Activated T-cell treated with anti-CD3 and anti-CD28 coated beads, Interleukin-2, amount 50 U/mL, for 4 hours (primary cell): ENCODE data around the gene ITGB1. TPM values are rescaled to one million over a fixed set of nuclear protein-coding genes. Genes with fewer than 3 reads are reported as not detected.
"Not testable (repeated sequence)": the region's sequence is repeated elsewhere in the genome, so short reads cannot be mapped to it uniquely, and the experiment has no call there.

Experiments used
- ATAC-seq, 2 donors: fragments of 200-7000 bp; cut with Tn5 transposase; one replicate each; pipeline ENCODE4 v1.10.0; 2021
- DNase-seq: peaks from one replicate; pipeline ENCODE4 v3.0.0-alpha.2; 2020
- H3K27me3 Mint-ChIP-seq: one replicate; pipeline ENCODE4 v1.8.0; 2021; ENCODE audit warnings: low read depth, mixed read lengths
- H3K36me3 Mint-ChIP-seq: one replicate; pipeline ENCODE4 v1.8.0; 2022; ENCODE audit warnings: mixed read lengths; ENCODE audit not compliant: insufficient read depth
- H3K4me1 Mint-ChIP-seq: one replicate; pipeline ENCODE4 v1.8.0; 2021; ENCODE audit warnings: low read depth, mixed read lengths
- H3K4me3 Mint-ChIP-seq: one replicate; pipeline ENCODE4 v1.8.0; 2021; ENCODE audit warnings: mild to moderate bottlenecking, moderate library complexity, mixed read lengths
- H3K9me3 Mint-ChIP-seq: one replicate; pipeline ENCODE4 v1.8.0; 2021; ENCODE audit warnings: mixed read lengths
- total RNA-seq, 3 donors: library from RNA; stranded (reverse); gene quantifications; one replicate each; pipeline ENCODE4 v1.2.1, GENCODE V29; 2021

The ITGB1 gene
- total RNA-seq, 3 donors from 2014 or later = 53.7 to 90.6 (median 58.6) TPM

DNA sequence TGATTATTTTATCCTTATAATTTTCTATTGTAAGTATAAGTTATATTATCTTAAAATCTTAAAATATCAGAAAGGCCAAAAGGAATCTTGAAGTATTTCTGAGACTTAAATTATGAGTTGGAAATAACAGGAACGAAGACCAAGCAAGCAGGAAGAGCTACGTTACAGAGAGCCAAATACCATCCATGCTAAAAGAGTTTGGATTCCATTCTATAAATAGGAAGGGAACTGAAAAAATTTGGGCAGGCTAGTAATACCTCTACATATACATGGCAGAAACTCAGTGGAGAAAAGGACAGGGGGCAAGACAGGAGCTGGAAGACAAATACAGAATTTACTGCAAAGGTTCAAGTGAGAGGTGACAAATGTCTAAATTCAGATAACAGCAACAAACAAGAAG lies 16.7 kb downstream of the ITGB1 start:
- no peaks in the 10 kb centered on the region for H3K27me3 Mint-ChIP-seq
- DNase-seq (no peak), ATAC-seq (no peak)
- H3K36me3 Mint-ChIP-seq = peaks cover 15% of the 10 kb centered on the region
- H3K9me3 Mint-ChIP-seq = no peaks in the 10 kb centered on the region
- peaks cover 71% of the 10 kb centered on the region for H3K4me1 Mint-ChIP-seq
- no peak overlapping the region for H3K4me3 Mint-ChIP-seq

DNA sequence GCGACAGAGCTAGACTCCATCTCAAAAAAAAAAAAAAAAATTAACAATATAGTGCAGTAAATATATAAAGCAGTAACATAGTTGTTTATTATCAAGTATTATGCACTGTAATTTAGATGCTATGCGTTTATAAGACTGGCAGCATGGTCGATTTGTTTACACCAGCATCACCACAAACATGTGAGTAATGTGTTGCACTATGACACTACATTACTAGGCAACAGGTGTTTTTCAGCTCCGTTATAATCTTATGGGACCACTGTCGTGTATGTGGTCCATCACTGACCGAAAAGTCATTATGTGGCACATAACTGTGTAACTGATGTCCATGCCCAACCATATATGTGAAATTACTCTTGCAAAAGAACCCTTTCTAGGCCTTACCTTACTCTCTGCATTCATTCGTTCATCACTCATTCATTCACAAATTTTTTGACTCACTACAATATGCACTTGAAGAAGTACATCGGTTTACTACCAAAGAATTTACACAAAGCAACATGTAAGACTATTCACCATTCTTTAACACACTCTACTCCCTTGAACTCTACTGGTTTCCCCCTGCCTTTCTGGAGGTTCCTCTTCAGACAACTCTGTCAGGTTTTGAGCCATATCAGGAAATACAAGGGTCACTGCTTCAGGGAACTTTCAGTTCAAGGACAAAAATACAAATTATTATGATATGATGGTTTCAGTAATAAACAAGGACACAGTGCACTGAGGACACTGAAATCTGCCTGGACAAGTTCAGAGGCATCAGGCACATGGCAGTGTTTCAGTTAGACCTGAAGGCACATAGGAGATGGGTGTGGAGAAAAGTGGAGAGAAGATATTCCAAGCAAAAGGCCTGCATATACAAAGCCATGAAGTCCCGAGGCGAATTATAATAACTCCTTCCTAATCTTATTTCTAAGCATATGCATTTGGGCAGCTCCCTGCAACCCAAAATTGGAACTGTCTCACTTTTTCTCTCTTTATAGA lies 17.4 kb downstream of the ITGB1 start:
- Mint-ChIP-seq H3K9me3 (no peaks in the 10 kb centered on the region), H3K36me3 (peaks cover 18% of the 10 kb centered on the region), H3K27me3 (no peaks in the 10 kb centered on the region), H3K4me1 (peaks cover 71% of the 10 kb centered on the region), H3K4me3 (no peak overlapping the region)
- ATAC-seq (no peak), DNase-seq (no peak)

DNA sequence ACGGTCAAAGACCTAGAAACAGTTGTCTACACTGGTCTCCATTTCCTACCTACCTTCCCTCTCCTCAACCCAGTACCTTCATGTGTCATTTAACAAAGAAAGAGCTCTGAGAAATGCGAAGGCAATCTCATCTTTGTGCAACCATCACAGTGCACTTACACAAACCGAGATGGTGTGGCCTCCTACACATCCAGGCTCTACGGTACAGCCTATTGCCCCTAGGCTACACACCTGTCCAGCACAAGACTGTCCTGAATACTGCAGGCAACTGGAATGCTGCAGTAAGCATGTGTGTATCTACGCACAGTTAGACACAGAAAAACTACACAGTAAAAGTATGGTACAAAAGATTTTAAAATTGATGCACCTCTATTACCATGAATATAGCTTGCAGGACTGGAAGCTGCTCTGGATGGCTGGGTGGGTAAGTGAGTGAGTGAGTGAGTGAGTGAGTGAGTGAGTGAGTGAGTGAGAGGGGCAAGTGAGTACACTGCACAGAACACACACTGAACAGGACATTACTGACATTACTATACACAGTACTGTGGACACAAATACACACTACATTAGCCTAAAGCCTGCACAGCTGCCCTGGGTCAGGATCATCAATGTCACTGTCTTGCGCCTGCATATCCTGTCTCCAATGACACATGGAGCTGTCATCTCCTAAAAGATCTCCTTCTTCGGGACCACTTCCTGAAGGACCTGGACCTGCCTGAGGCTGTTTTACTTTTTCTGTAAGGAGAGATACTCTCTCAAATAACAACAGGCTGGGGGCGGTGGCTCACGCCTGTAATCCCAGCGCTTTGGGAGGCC lies 18.5 kb downstream of the ITGB1 start:
- H3K4me3 Mint-ChIP-seq = no peak overlapping the region
- ATAC-seq (peak in 1 of 2 donors; percentile 27), DNase-seq (no peak)
- peaks cover 26% of the 10 kb centered on the region for H3K36me3 Mint-ChIP-seq
- H3K4me1 Mint-ChIP-seq = peaks cover 69% of the 10 kb centered on the region
- H3K9me3 Mint-ChIP-seq = no peaks in the 10 kb centered on the region
- H3K27me3 Mint-ChIP-seq = no peaks in the 10 kb centered on the region

DNA sequence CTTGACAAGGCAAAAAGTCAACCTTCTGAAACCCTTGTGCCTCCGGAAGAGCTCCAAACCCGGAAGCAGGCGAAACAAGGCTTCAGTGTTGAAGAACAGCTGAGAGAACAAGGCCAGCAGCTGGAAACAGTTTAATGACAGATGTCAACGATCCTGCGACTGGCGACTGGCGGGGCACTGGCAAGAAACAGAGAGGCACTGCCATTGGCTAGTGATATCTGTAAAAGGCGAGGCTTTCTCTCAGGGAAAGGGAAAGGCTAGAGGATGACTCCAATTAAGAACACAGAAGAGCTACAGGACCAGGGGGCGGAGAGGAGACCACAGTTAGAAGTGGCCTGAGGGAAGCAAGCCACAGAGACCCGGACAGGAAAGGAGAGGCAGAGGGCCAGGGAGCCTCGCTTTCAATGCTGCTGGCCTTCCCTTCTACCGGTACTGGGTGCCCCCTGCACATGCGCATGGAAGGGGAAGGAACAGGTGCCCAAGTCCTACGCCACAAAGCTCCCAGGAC lies 19.4 kb downstream of the ITGB1 start:
- Mint-ChIP-seq H3K4me3 (peak overlapping the region; percentile 35), H3K36me3 (peaks cover 24% of the 10 kb centered on the region), H3K4me1 (peaks cover 63% of the 10 kb centered on the region), H3K9me3 (no peaks in the 10 kb centered on the region), H3K27me3 (no peaks in the 10 kb centered on the region)
- DNase-seq (no peak), ATAC-seq (no peak)

DNA sequence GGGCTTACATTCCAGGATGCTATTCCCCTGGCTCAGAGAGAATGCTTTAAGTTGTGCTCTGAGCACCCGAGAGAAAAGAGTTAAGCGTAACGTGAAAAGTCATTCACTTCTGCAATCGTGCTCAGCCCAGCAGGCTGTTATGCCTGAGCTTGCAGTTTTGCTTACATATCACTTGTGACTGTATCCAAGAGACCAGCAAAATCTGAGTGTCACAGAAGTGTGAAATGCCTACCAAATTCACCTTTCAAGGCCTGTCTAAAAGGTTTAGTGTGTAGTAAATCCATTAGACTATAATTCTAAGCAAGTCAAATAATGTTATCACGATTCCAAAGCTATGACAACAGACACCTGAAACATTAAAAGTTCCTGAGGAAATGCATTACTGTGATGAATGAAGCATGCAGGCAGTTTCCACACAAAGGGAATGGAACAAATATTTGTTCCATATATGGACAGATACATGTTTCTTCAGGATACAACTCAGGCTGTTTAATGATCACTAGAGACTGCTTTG lies 20.1 kb downstream of the ITGB1 start:
- Mint-ChIP-seq H3K4me1 (peaks cover 61% of the 10 kb centered on the region), H3K9me3 (no peaks in the 10 kb centered on the region), H3K27me3 (no peaks in the 10 kb centered on the region), H3K36me3 (peaks cover 23% of the 10 kb centered on the region), H3K4me3 (peak overlapping the region; percentile 35)
- no peak for DNase-seq
- no peak for ATAC-seq

DNA sequence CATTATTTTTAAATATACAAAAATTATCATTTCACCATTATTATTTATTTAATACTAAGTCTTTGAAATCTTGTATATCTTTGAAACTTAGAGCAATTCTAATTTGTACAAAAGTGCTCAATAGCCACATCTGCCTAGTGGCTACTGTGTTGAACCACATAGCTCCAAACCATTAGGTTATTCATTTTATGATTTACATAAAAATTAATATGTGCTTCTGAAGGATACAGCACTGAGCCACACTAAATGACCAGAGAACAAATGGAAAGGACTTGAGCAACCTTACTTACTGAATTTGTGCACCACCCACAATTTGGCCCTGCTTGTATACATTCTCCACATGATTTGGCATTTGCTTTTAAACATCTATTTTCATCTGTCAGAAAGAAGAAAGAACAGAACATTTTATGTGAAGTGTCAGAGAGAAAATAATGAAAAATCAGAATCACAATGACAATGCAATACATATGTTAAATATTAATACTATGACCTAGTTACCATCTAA lies 25.8 kb downstream of the ITGB1 start:
- peaks cover 49% of the 10 kb centered on the region for H3K4me1 Mint-ChIP-seq
- H3K9me3 Mint-ChIP-seq = no peaks in the 10 kb centered on the region
- H3K36me3 Mint-ChIP-seq = peaks cover 39% of the 10 kb centered on the region

DNA sequence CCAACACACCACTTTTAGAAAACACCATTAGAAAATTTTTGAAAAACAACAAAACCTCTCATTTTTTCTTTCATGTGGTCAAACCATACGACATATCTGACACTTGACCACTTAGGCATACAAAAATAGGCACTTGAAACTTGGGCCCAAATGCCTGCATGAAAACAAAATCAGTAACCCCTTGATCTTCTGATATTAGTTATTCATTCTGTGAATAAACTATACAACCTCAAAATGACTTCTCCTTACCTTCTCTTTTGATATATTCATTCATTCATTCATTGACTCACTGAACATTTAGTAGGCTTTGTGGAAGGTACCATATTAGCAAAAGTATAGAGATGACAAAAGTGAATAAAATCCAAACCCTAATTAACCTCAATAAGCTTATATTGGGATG lies 26.4 kb downstream of the ITGB1 start:
- Mint-ChIP-seq H3K36me3 (peaks cover 45% of the 10 kb centered on the region), H3K4me1 (peaks cover 48% of the 10 kb centered on the region), H3K27me3 (no peaks in the 10 kb centered on the region), H3K9me3 (no peaks in the 10 kb centered on the region), H3K4me3 (no peak overlapping the region)
- ATAC-seq (no peak), DNase-seq (no peak)

More for the DNA sequence above, 25.8 kb downstream of the ITGB1 start:
- Mint-ChIP-seq H3K4me3 (no peak overlapping the region), H3K27me3 (no peaks in the 10 kb centered on the region)
- ATAC-seq = no peak
- DNase-seq = no peak

DNA sequence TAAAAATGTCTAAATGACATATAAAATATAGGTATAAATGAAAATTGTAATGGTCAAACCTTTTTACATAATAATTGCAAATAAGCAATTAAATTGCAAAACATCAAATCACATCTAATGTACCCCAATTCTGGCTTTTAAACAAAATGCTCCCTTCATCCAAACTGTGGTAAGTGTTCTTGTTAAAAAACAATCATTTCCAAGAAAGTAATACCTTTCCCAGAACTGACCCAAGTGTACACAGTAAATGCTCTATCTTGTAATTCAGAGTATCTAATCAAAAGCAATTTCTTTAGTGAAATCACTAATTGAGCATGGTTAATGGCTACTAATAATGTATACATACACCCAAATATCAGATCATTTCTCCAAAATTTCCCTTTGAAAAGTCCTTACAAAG lies 28.0 kb downstream of the ITGB1 start:
- no peak for ATAC-seq

DNA sequence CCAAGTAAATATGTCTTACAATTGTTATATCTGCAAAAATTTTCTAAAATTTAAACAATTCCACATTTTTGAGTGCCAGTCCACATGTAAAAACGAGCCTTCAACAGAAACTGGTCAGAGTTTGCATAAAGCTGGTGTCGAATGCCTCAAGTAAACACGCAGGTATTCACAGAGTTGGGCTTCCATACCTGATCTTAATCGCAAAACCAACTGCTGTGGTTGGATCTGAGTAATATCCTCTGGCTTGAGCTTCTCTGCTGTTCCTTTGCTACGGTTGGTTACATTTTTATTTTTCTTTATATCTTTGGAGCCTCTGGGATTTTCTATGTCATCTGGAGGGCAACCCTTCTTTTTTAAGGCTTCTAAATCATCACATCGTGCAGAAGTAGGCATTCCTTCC lies 28.4 kb downstream of the ITGB1 start:
- Mint-ChIP-seq H3K9me3 (no peaks in the 10 kb centered on the region), H3K4me3 (no peak overlapping the region), H3K4me1 (peaks cover 46% of the 10 kb centered on the region), H3K36me3 (peaks cover 47% of the 10 kb centered on the region), H3K27me3 (no peaks in the 10 kb centered on the region)
- DNase-seq (no peak), ATAC-seq (no peak)

More for the DNA sequence above, 28.0 kb downstream of the ITGB1 start:
- H3K9me3 Mint-ChIP-seq = no peaks in the 10 kb centered on the region
- no peak for DNase-seq
- H3K4me3 Mint-ChIP-seq = no peak overlapping the region
- no peaks in the 10 kb centered on the region for H3K27me3 Mint-ChIP-seq
- peaks cover 47% of the 10 kb centered on the region for H3K4me1 Mint-ChIP-seq
- H3K36me3 Mint-ChIP-seq = peaks cover 48% of the 10 kb centered on the region

DNA sequence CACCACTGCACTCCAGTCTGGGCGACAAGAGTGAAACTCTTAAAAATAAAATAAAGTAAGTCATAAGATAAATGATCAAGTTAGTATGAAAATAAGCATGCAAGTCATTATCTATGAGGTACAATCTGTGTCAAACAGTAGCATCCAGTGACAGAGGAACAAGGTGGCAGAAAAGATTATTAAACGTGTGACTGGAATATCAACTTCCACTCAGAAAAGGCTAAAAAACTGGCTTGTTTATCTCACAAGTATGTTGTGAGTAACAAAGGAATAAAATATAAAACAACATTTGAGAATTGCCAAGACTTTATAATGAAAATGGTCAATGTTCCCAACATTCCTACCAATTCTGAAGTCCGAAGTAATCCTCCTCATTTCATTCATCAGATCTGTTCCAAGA lies 30.3 kb downstream of the ITGB1 start:
- DNase-seq (no peak), ATAC-seq (no peak)
- H3K36me3 Mint-ChIP-seq = peaks cover 53% of the 10 kb centered on the region
- peaks cover 49% of the 10 kb centered on the region for H3K4me1 Mint-ChIP-seq
- no peaks in the 10 kb centered on the region for H3K9me3 Mint-ChIP-seq
- no peaks in the 10 kb centered on the region for H3K27me3 Mint-ChIP-seq
- no peak overlapping the region for H3K4me3 Mint-ChIP-seq

DNA sequence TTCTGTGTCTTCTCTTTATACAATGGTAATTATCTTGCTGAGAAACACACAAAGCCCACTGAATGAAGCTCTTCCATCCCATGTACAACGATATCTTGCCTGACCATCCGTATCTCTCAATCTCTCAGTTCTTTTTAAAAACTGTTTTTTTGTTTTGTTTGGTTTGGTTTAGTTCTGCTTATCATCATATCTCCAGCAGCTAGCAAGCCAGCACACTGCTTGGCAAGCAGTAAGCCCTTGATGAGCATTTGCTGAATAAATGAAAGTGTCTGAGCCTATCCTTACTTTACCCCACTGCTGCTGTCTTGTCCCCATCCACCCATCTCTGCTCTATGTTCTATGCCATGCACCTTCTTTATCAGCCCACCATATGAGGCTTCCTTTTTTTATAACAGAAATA lies 34.2 kb downstream of the ITGB1 start:
- no peaks in the 10 kb centered on the region for H3K27me3 Mint-ChIP-seq
- ATAC-seq = no peak
- H3K36me3 Mint-ChIP-seq = peaks cover 63% of the 10 kb centered on the region
- H3K4me1 Mint-ChIP-seq = peaks cover 36% of the 10 kb centered on the region
- no peak overlapping the region for H3K4me3 Mint-ChIP-seq
- no peaks in the 10 kb centered on the region for H3K9me3 Mint-ChIP-seq
- DNase-seq = no peak

DNA sequence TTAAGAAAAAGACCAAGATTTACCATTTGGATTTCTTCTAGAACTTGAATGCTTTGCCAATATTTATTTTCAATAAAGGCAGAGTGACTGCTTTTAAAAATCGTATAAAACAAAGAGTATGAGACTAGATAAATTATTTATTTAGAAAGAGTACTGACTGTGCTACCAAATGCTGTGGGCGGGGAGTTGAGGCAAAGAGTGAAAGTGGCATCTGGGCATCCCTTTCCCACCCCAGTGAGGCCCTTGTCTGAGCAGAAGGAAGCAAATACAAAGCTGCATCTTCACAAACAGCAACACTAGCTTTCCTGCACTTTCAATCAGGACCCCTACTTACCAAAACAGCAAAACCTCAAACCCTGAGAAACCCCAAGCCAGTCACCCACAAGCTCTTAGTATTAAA lies 34.9 kb downstream of the ITGB1 start:
- no peak for DNase-seq
- peak in 1 of 2 donors; percentile 10 for ATAC-seq
- peaks cover 32% of the 10 kb centered on the region for H3K4me1 Mint-ChIP-seq
- no peak overlapping the region for H3K4me3 Mint-ChIP-seq
- H3K36me3 Mint-ChIP-seq = peaks cover 61% of the 10 kb centered on the region
- no peaks in the 10 kb centered on the region for H3K9me3 Mint-ChIP-seq
- H3K27me3 Mint-ChIP-seq = no peaks in the 10 kb centered on the region

DNA sequence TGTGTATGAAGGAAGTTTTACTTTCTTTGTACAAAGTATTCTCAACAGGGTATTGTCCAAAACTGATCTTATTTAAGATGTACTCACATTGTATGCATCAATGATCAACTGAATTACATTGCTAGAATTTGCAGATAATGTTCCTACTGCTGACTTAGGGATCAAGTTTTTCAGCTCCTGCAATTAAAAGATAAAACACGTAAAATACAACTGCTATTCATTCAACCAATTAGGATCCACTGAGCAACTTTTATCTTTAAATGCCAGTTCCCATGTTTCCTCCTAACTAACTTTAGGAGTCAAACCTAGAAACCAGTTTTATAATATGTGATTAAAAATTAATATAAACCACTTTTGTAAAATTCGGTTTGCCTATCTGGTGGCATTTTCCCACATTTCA lies 35.9 kb downstream of the ITGB1 start:
- H3K4me1 Mint-ChIP-seq = peaks cover 32% of the 10 kb centered on the region
- no peak overlapping the region for H3K4me3 Mint-ChIP-seq
- no peaks in the 10 kb centered on the region for H3K9me3 Mint-ChIP-seq
- no peak for ATAC-seq
- DNase-seq = no peak
- H3K27me3 Mint-ChIP-seq = no peaks in the 10 kb centered on the region
- peaks cover 64% of the 10 kb centered on the region for H3K36me3 Mint-ChIP-seq

DNA sequence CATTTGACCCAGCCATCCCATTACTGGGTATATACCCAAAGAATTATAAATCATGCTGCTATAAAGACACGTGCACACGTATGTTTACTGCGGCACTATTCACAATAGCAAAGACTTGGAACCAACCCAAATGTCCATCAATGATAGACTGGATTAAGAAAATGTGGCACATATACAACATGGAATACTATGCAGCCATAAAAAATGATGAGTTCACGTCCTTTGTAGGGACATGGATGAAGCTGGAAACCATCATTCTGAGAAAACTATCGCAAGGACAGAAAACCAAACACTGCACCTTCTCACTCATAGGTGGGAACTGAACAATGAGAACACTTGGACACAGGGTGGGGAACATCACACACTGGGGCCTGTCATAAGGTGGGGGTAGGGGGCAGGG lies 40.2 kb downstream of the ITGB1 start:
- H3K9me3 Mint-ChIP-seq, ATAC-seq, H3K4me3 Mint-ChIP-seq, H3K27me3 Mint-ChIP-seq, DNase-seq: not testable (repeated sequence)
- Mint-ChIP-seq H3K4me1 (peaks cover 25% of the 10 kb centered on the region), H3K36me3 (peaks cover 67% of the 10 kb centered on the region)
